ENCODE data around the gene SLC29A3.

DNA sequence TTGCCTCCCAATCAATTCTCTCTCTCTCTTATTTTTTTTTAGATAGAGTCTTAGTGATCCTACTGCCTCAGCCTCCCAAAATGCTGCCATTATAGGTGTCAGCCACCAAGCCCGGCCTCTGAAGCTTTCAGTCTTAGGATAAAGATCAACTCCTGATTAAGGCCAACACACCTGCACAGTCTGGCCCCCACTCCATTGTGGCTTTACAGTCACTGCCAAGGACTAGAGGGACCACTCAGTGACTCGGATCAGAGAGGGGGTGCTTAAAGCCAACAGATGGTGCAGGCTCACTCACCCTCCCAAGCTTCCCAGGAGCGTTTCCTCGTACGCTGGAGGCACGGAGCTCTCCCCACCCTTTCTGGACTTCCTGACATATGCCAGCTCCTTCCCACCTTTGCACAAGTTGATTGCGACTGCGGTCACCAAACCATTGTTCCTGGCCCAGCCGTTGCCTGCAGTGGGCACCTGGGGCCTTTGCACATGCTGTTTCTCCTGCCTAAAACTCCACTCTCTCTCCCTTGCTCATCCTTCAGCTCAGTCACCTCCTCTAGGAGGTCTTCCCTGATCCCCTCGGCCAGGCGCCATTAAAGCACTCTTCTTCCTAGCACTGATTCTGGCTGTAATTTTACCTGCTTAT lies 76.0 kb downstream of the SLC29A3 start:
- TF ChIP-seq GATA2 (IDR thresholded peaks at IDR 0.05; ENCODE audit: low read depth, low read length) (no peak), GATA3 (IDR thresholded peaks at IDR 0.05; ENCODE audit: low read depth, low read length) (no peak)
